Measurements from ENCODE around the gene KANK2. TPM values are rescaled to one million over a fixed set of nuclear protein-coding genes. Genes with fewer than 3 reads are reported as not detected.

KANK2 gene
- total and polyA plus RNA-seq, 2 of the 8 experiments (the other 6 are each of a cell fraction or from before 2014, with no cell fraction given), result 25.2 to 42.3 TPM

GRCh38 chr19:11227195-11227886, 30.0 kb upstream of the KANK2 start (continued):
- TF ChIP-seq CTBP2 (IDR thresholded peaks at IDR 0.05; ENCODE audit: borderline replicate concordance, insufficient read depth, insufficient read length, low read length) (no peak), EGR1 (IDR thresholded peaks at IDR 0.05; ENCODE audit: borderline replicate concordance, low read depth, low read length) (no peak), ASH2L (IDR thresholded peaks at IDR 0.05; ENCODE audit: low read length) (no peak), ATF2 (IDR thresholded peaks at IDR 0.05; ENCODE audit: low read length) (no peak), HDAC6 (IDR thresholded peaks at IDR 0.05; ENCODE audit: low read depth, low read length) (no peak), EZH2 (IDR thresholded peaks at IDR 0.05; ENCODE audit: low read depth, low read length, severe bottlenecking) (no peak)

Measured in H1 (cell line).